Upper lobe of right lung (tissue), 1 donor: ENCODE measurements around the gene LUZP1. TPM values are rescaled to one million over a fixed set of nuclear protein-coding genes. Genes with fewer than 3 reads are reported as not detected.
"Not testable (repeated sequence)": the region's sequence is repeated elsewhere in the genome, so short reads cannot be mapped to it uniquely, and the experiment has no call there.

ENCODE experiments used
- ATAC-seq: fragments of 200-7000 bp; cut with Tn5 transposase; one replicate; pipeline ENCODE4 v1.9.1; 2020; ENCODE audit warnings: mild to moderate bottlenecking, moderate library complexity
- DNase-seq: peaks from one replicate; pipeline ENCODE4 v3.0.0-alpha.2; 2020
- H3K27ac ChIP-seq: fragments of 200-600 bp; one replicate; pipeline ENCODE4 v1.8.0; 2022
- H3K27me3 ChIP-seq: fragments of 200-600 bp; one replicate; pipeline ENCODE4 v1.8.0; 2022; ENCODE audit warnings: mild to moderate bottlenecking
- H3K36me3 ChIP-seq: fragments of 200-600 bp; one replicate; pipeline ENCODE4 v1.8.0; 2022
- H3K4me1 ChIP-seq: fragments of 200-600 bp; one replicate; pipeline ENCODE4 v1.8.0; 2022
- H3K4me3 ChIP-seq: fragments of 200-600 bp; one replicate; pipeline ENCODE4 v1.8.0; 2022; ENCODE audit warnings: mild to moderate bottlenecking
- H3K9me3 ChIP-seq: fragments of 200-600 bp; one replicate; pipeline ENCODE4 v1.8.0; 2022
- intact Hi-C: fragments of 100-400 bp; cut with DNase I; formaldehyde crosslinking; loops from one replicate; pipeline ENCODE4 v1.11.0; 2022
- total RNA-seq: library from RNA; stranded (reverse); fragmentation: NEBNext Ultra II Directional; extraction: Animal tissue kit (Norgen Biotek cat#: 25700); gene quantifications from one replicate; pipeline ENCODE4 v1.2.1, GENCODE V29; 2021
- TF ChIP-seq, protein P1 (sequence below): fragments of 200-600 bp; IDR thresholded peaks from one replicate; pipeline ENCODE4 v1.8.0; 2022; ENCODE audit warnings: antibody characterized with exemption
- donor health status: DM: no; HTN: yes; CAD: no; lungs with severe emphysema.

LUZP1 gene
- total RNA-seq, 1 donor from 2014 or later = 36.4 TPM

- H3K27ac ChIP-seq = no peak overlapping the region
- no peak overlapping the region for H3K4me3 ChIP-seq
- peaks cover 6% of the 10 kb centered on the region for H3K4me1 ChIP-seq
- intact Hi-C loops = no loop called here
- H3K27me3 ChIP-seq = peaks cover 49% of the 10 kb centered on the region
- H3K9me3 ChIP-seq = no peaks in the 10 kb centered on the region
- H3K36me3 ChIP-seq = no peaks in the 10 kb centered on the region
- DNase-seq = no peak
- TF ChIP-seq, protein P1, sequence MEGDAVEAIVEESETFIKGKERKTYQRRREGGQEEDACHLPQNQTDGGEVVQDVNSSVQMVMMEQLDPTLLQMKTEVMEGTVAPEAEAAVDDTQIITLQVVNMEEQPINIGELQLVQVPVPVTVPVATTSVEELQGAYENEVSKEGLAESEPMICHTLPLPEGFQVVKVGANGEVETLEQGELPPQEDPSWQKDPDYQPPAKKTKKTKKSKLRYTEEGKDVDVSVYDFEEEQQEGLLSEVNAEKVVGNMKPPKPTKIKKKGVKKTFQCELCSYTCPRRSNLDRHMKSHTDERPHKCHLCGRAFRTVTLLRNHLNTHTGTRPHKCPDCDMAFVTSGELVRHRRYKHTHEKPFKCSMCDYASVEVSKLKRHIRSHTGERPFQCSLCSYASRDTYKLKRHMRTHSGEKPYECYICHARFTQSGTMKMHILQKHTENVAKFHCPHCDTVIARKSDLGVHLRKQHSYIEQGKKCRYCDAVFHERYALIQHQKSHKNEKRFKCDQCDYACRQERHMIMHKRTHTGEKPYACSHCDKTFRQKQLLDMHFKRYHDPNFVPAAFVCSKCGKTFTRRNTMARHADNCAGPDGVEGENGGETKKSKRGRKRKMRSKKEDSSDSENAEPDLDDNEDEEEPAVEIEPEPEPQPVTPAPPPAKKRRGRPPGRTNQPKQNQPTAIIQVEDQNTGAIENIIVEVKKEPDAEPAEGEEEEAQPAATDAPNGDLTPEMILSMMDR = no peak
- no peak for ATAC-seq
These were observed 46.0 kb upstream of the LUZP1 start for GRCh38 chr1:23214640-23215039.

GRCh38 chr1:23211955-23212354 lies 43.3 kb upstream of the LUZP1 start:
- intact Hi-C loops = no loop called here
- ATAC-seq = peak; percentile 31
- Histone ChIP-seq H3K9me3 (no peaks in the 10 kb centered on the region), H3K4me3 (no peak overlapping the region), H3K4me1 (peaks cover 4% of the 10 kb centered on the region), H3K36me3 (no peaks in the 10 kb centered on the region), H3K27ac (no peak overlapping the region), H3K27me3 (peaks cover 23% of the 10 kb centered on the region)
- no peak for DNase-seq
- TF ChIP-seq, protein P1 = no peak

GRCh38 chr1:23210963-23211362 lies 42.3 kb upstream of the LUZP1 start:
- H3K4me1 ChIP-seq = no peaks in the 10 kb centered on the region
- TF ChIP-seq, protein P1 = no peak
- H3K36me3 ChIP-seq = no peaks in the 10 kb centered on the region
- DNase-seq = no peak
- H3K9me3 ChIP-seq = no peaks in the 10 kb centered on the region
- H3K27ac ChIP-seq = no peak overlapping the region
- ATAC-seq = no peak
- H3K4me3 ChIP-seq = no peak overlapping the region
- H3K27me3 ChIP-seq = peaks cover 13% of the 10 kb centered on the region
- intact Hi-C loops = no loop called here

- Histone ChIP-seq H3K4me1 (no peaks in the 10 kb centered on the region), H3K4me3 (no peak overlapping the region), H3K9me3 (no peaks in the 10 kb centered on the region), H3K27ac (no peak overlapping the region), H3K36me3 (no peaks in the 10 kb centered on the region), H3K27me3 (peaks cover 7% of the 10 kb centered on the region)
- TF ChIP-seq, protein P1 = no peak
- ATAC-seq = no peak
- intact Hi-C loops = no loop called here
- DNase-seq = no peak
These were observed 41.7 kb upstream of the LUZP1 start for GRCh38 chr1:23210351-23210785.

- Histone ChIP-seq H3K27me3 (peaks cover 1% of the 10 kb centered on the region), H3K36me3 (no peaks in the 10 kb centered on the region), H3K4me1 (no peaks in the 10 kb centered on the region), H3K9me3 (no peaks in the 10 kb centered on the region), H3K4me3 (no peak overlapping the region), H3K27ac (no peak overlapping the region)
- intact Hi-C loops = no loop called here
- TF ChIP-seq, protein P1 = no peak
- no peak for DNase-seq
- ATAC-seq = no peak
These were observed 41.1 kb upstream of the LUZP1 start for GRCh38 chr1:23209770-23210169.

DNA sequence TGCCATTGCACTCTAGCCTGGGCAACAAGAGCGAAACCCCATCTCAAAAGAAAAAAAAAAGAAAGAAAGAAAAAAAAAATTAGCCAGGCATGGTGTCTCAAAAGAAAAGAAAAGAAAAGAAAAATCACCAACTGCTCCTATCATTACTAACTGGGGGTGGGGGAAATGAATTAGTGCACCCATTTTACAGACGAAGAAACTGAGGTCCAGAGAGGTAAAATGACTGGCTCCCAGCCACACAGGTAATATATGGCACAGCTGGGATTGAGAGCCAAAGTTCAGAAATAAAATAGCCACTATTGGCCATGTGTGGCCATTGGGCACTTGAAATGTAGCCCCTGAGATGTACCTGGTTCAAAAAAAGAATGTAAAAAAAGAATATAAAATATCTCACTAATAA lies 39.9 kb upstream of the LUZP1 start:
- no peaks in the 10 kb centered on the region for H3K27me3 ChIP-seq
- H3K36me3 ChIP-seq = no peaks in the 10 kb centered on the region
- intact Hi-C loops = no loop called here
- no peaks in the 10 kb centered on the region for H3K4me1 ChIP-seq
- no peaks in the 10 kb centered on the region for H3K9me3 ChIP-seq
- no peak overlapping the region for H3K4me3 ChIP-seq
- ATAC-seq (no peak), DNase-seq (no peak)
- TF ChIP-seq, protein P1 = no peak
- H3K27ac ChIP-seq = no peak overlapping the region

GRCh38 chr1:23207733-23208132 lies 39.1 kb upstream of the LUZP1 start:
- H3K27ac ChIP-seq, intact Hi-C loops, H3K9me3 ChIP-seq, ATAC-seq, H3K4me3 ChIP-seq, DNase-seq, H3K4me1 ChIP-seq, H3K27me3 ChIP-seq, H3K36me3 ChIP-seq: not testable (repeated sequence)
